Raji (cell line): ENCODE measurements around the gene SVOP.

Experiments used
- POLR2A ChIP-seq: IDR thresholded peaks from 2 replicates; pipeline ENCODE4 v1.6.1; 2011; ENCODE audit warnings: low read depth, low read length, control low read depth; ENCODE audit not compliant: insufficient read depth

The SVOP gene

GRCh38 chr12:108983227-108983626 lies 37.6 kb downstream of the SVOP start:
- TF ChIP-seq POLR2A: no peak

- no peak for TF ChIP-seq POLR2A
These were observed 38.1 kb downstream of the SVOP start for GRCh38 chr12:108982621-108983219.

DNA sequence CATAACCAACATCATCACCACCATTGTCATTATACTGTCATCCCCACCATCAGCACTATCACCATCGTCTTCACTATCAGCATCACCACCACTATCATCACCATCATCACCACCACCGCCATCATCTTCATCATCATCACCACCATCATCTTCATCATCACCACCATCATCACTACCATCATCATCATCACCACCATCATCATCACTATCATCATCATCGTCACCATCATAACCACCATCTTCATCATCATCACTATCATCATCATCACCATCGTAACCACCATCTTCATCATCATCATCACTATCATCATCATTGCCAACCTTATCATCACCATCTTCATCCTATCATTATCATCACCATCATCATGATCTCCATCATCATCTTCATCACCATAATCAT lies 39.0 kb downstream of the SVOP start:
- TF ChIP-seq POLR2A: no peak

GRCh38 chr12:108980831-108981618 lies 39.8 kb downstream of the SVOP start:
- no peak for TF ChIP-seq POLR2A

DNA sequence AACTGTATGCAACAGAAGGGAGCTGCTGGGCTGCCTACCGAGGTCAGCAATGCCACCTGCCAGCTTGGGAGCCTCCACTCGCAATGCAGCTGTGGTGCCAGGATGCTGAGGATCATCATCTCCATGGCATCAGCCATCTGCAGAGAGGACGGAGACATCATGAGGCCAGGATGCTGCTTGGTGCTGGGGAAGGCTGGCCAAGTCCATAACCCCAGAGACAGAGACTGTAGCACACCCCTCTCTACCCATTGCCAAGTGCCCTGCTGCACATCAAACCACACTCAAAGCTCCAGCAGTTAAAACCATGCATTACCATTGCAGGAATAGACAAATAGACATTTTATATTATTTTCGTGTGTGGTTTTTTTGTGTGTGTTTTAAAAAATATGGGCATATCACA lies 43.5 kb downstream of the SVOP start:
- no peak for TF ChIP-seq POLR2A

DNA sequence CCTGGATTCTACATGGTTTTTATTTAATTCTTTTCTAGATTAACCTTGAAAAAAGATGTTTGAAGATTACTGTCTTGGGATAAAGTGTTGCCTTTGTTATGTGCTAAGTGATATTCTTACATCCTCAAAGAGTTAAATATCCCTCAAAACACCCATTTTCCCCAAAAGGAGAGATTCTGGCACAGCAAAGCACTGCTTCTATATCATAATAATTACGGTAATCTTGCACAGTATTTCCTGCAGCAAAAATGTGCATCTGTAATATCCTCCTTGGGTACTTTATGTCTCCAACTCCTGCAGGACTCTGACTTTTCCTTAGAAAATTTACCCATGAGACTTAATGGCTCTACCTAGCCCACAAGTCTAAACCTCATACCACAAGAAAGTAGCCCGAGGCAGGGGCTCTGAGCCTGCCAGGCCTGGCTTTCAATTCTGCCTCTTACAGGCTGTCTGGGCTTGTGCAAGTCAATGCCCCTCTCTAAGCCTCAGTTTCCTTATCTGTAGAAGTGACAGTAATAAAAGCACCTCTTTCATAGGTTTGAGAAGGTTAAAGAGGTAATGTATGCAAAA lies 45.8 kb downstream of the SVOP start:
- no peak for TF ChIP-seq POLR2A

DNA sequence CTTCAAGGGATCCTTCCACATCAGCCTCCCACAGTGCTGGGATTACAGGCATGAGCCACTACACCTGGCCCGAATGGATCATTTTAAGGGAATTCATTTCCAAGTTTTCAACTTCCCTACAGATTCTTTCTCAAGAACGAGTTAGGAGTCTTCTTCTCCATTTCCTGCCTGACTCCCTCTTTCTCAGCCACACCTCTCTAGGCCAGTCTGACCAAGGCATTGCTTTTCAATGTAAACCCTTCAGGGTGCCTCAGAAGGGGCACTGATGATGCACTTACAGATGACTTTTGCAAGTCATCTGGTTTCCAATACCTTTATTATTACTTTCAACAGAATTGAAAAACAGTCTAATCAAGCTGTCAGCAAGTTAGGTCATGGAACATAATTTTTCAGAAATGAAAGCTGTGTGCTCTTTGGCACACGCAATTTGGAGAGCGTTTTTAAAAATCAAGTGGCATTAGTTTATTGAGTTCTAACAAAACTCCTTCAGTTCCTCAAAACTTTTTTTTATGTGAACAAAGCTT lies 47.2 kb downstream of the SVOP start:
- no peak for TF ChIP-seq POLR2A

DNA sequence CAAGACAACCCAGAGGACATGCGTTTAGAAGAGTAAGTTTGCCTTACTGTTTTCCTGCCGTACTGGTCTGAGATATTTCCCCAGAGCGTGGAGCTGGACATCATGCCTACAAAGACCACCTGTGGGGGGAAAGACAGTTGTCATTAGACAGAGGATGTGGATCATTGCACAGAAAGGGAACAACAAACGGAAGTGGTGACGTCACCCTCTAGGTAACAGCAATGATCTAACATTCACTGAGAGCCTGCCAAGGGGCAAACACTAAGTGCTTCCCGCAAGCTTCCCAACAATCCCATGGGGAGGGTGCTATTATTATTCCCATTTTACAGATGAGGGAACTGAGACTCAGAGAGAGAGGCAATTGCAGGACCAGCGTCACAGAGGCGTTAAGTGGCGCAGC lies 48.5 kb downstream of the SVOP start:
- TF ChIP-seq POLR2A: no peak

DNA sequence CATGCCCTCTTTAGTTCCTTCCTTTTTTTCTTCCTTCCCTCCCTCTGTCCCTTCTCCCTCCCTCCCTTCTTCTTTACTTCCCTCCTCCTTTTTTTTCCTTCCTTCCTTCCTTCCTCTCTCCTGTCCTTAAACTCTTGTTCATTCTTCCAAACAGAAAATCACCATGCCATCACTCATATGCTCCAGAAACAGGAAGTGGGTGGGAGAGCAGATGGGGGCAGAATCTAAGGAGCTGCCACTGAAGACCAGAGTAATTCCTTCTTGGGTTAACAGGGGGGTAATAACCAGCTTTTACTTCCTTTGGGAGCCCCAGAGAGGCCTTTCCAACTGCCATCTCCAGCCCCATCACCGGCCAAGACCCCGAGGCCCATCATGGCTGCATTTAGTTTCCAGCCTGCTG lies 51.2 kb downstream of the SVOP start:
- TF ChIP-seq POLR2A: no peak

DNA sequence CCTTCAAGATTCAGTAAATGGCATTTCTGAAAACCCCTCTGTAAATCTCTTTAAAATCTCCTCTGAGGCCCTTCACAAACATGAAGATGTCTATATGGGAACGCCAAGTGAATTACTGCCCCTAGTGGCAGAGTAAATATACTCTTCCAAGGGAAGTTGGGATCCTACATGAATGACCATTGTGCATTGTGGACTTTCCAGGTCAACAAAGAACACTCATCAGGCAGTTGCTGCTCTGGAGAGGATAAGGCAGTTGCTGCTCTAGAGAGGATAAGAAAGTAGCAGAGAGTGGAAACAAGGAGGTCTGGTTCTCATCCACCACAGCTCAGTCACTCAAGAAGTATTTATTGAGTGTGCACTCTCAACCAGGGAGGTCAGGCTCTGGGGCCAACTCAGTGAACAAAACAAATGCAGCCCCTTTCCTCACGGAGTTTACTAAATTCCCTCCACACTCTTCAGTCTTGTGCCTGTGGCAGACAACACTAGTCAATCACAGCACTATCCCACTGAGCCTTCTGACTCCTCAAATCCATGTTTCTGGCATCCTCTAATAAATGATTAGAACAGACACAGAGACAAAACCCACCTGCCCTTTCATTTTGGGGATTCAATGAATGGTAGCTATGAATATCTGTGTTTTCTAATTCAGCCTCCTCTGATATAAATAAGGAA lies 52.9 kb downstream of the SVOP start:
- no peak for TF ChIP-seq POLR2A

GRCh38 chr12:108966378-108967151 lies 54.3 kb downstream of the SVOP start:
- no peak for TF ChIP-seq POLR2A

DNA sequence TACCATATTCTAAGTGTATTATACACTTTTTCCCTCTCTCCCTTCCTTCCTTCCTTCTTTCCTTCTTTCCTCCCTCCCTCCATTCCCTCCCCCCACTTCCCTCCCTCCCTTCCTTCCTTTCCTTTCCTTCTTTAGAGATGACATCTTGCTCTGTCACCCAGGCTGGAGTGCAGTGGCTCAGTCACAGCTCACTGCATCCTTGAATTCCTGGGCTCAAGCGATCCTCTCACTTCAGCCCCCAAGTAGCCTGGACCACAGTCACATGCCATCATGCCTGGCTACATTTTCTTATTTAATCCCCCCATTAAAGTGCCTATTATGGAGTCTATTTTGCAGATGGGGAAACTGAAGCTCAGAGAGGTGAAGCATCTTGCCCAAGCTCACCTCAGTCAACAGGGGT lies 55.0 kb downstream of the SVOP start:
- no peak for TF ChIP-seq POLR2A

DNA sequence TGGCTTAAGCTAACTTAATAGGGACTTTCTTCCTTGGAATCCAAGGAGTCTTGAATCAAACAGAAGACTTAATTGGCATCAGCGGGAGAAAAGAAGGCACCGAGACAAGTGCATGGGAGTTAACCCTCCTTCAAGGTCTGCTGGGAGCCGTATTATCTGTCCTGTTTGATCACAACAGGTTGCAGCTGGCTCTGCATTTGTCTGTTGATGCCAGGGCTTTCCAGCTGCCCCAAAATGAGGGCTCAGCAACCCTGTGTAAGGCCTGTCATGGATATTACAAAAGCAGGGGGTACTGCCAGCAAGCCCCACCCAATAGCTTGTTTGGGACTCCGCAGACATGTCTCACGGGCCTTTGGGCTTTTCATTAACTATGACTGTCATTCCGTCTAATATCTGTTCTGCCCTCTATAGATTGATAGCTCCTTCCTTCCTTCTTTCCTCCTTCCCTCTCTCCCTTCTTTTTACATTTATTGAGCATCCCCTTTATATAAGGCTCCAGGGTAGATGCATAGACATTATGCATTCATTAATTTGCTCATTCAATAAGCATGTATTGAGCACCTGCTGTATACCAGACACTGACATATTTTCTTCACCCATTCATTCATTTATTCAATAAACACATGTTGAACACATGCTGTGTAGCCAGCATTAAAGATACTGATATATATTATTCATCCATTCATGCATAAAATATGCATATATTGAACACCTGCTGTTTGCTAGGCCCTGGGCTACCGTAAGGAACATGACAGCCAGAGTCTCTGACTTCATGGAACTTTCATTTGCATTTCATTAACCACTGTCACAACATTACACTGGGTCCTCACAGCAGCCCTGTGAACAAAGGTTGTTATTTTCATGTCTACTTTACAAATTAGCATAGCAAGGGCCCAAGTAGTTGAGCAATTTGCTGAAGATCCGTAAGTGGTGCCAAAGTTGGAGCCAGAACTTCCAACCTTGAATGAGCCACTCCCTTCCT lies 56.2 kb downstream of the SVOP start:
- no peak for TF ChIP-seq POLR2A

GRCh38 chr12:108962256-108962655 lies 58.6 kb downstream of the SVOP start:
- TF ChIP-seq POLR2A: no peak
